IPS-11a (cell line): ENCODE data around the gene FARS2.
"Not testable (repeated sequence)": the region's sequence is repeated elsewhere in the genome, so short reads cannot be mapped to it uniquely, and the experiment has no call there.

Experiments used
- H3K4me3 ChIP-seq: one replicate; pipeline ENCODE4 v1.5.1; 2013; ENCODE audit warnings: low read depth, low read length, control low read depth

FARS2 gene

GRCh38 chr6:5676701-5677100 lies 415.4 kb downstream of the FARS2 start:
- H3K4me3 ChIP-seq, result no peak overlapping the region

GRCh38 chr6:5677219-5678000 lies 416.1 kb downstream of the FARS2 start:
- H3K4me3 ChIP-seq, result no peak overlapping the region

GRCh38 chr6:5679270-5679669 lies 418.0 kb downstream of the FARS2 start:
- H3K4me3 ChIP-seq, result no peak overlapping the region

- no peak overlapping the region for H3K4me3 ChIP-seq
These were observed 418.4 kb downstream of the FARS2 start for GRCh38 chr6:5679691-5680090.

GRCh38 chr6:5680095-5680494 lies 418.8 kb downstream of the FARS2 start:
- H3K4me3 ChIP-seq, result no peak overlapping the region

GRCh38 chr6:5681480-5681879 lies 420.2 kb downstream of the FARS2 start:
- no peak overlapping the region for H3K4me3 ChIP-seq

GRCh38 chr6:5682530-5682929 lies 421.2 kb downstream of the FARS2 start:
- no peak overlapping the region for H3K4me3 ChIP-seq

- H3K4me3 ChIP-seq, result not testable (repeated sequence)
These were observed 422.4 kb downstream of the FARS2 start for GRCh38 chr6:5683747-5684146.

- no peak overlapping the region for H3K4me3 ChIP-seq
These were observed 423.2 kb downstream of the FARS2 start for GRCh38 chr6:5684320-5685053.

GRCh38 chr6:5693225-5694145 lies 432.2 kb downstream of the FARS2 start:
- H3K4me3 ChIP-seq, result no peak overlapping the region

GRCh38 chr6:5695260-5696245 lies 434.2 kb downstream of the FARS2 start:
- H3K4me3 ChIP-seq, result no peak overlapping the region

- H3K4me3 ChIP-seq, result no peak overlapping the region
These were observed 436.2 kb downstream of the FARS2 start for GRCh38 chr6:5697508-5697907.

GRCh38 chr6:5698318-5698717 lies 437.0 kb downstream of the FARS2 start:
- H3K4me3 ChIP-seq, result no peak overlapping the region

GRCh38 chr6:5699064-5699463 lies 437.8 kb downstream of the FARS2 start:
- not testable (repeated sequence) for H3K4me3 ChIP-seq

- no peak overlapping the region for H3K4me3 ChIP-seq
These were observed 439.9 kb downstream of the FARS2 start for GRCh38 chr6:5701174-5701573.

GRCh38 chr6:5704708-5705107 lies 443.4 kb downstream of the FARS2 start:
- no peak overlapping the region for H3K4me3 ChIP-seq

- H3K4me3 ChIP-seq, result no peak overlapping the region
These were observed 443.9 kb downstream of the FARS2 start for GRCh38 chr6:5705252-5705651.

- no peak overlapping the region for H3K4me3 ChIP-seq
These were observed 445.1 kb downstream of the FARS2 start for GRCh38 chr6:5706124-5707033.
